NCI-H128 (cell line): ENCODE measurements around the gene MGP.

Experiments used
- DNase-seq: peaks from one replicate; lab custom pipeline; 2025; ENCODE audit not compliant: unreplicated experiment; lab: John Stamatoyannopoulos, UW

MGP gene

DNA sequence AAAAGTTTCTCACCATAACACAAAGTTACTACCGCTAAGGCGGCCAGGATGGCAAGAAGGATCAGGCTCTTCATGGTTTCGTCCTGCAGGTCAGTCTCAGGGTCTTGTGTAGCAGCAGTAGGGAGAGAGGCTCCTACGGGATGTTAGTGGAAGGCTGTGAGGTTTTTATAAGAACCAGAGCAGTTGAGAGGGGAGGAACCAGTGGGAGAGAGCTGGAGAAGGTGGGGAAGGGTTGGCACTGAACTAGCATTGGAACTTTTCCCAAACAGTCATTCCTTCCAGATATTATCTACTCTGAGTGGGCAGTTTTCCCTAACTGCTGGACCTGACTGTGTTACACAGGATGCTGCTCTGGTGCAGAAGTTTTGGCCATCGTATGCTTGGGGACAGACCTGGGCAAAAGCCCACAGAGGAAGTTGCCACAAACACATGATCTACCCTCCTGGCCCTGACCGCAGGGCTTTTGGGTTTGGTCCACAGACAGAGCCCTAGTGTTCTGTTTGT lies at the start of gene MGP:
TSS of gene MGP (minus strand) at position 137 of the 504 bp plus-strand sequence. CDS start at position 74, 63 bp downstream.
- DNase-seq = no peak

DNA sequence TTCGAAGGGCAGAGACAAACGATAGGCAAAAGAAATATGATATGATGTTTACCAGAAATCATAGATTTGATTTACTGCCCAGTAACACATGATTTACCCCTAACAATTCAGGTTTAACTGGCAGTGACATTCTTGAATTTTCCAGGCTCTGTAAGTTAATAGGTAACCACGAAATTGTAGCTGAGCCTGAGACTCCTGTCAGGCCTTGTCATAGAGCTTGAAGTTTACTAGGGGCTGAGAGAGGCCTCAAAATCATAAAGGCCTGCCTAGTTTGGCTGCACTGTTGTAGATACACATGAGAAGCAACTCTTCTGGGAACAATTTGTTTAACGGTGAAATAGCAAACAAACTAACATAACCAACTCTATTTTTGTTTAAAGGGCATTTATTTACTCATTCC lies 49.4 kb upstream of the MGP start:
- no peak for DNase-seq

DNA sequence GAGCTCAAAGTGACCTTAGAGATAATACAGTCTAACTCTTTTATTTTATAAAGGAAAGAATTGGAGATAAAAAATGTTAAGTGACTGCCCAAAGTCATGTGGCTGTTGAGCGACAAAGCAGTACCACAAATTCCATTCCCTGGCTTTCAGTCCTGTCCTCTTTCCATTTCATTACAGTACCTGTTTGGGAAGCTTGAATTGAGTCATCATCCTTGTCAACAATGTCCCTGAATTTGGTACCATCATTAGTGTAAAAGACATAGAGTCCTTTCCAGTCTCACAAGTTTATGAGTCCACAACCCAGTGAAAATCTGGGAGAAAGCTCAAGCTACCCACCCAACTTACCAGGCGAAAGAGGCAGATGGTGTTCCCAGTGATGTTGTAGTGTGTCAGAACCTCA lies 48.9 kb upstream of the MGP start:
- DNase-seq = no peak

DNA sequence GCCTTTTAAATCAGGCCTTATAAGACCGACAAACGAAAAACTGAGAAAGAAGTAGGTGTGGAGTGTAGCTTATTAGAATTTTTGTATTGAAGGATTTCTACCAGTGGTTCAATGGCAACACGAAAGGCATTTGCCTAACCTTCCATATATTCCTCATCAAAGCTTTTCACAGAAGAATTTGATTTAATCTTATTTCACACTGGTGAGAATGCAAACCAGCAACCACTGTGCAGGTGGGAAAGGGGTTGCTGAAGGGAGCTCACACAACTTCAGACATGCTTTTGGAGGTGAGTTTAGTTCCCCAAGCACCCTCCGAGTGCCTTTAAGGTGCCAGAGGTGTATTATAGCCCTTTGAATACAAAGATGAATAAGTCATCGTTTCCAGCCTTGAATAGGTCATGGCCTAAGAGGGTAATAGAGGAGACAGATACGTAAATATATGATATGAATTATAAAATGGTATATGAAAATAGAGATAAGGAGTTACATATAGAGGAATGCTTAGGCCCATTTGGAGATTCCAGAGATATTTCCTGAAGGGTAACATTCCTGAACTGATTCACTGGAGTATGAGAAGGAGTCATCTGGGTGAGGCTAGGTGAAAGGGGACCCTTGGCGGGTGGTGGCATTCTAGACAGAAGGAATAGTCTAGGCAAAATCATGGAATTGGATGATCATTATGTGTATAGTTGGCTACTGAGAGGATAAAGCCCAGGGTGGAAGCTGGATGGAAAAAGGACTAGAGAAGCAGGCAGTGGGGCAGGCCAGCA lies 46.3 kb upstream of the MGP start:
- no peak for DNase-seq

DNA sequence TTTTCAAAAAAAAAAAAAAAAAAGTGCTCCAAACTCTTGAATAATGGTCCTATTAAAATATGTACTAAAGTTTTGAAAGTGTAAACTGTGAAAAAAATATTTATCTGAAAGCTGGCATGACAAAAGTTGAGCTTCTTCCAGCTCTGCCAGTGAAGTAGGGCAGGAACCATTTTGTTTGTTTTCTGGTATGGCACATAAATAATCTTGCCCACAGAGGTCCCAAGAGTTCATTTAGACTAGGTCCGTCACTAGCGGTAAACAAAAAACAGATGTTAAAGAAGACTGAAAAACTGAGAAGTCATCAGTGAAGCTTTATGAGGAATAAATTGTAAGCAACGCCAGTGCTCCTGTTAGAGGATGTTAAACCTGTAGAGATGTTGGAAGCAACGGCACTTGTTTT lies 45.7 kb upstream of the MGP start:
- DNase-seq = no peak

DNA sequence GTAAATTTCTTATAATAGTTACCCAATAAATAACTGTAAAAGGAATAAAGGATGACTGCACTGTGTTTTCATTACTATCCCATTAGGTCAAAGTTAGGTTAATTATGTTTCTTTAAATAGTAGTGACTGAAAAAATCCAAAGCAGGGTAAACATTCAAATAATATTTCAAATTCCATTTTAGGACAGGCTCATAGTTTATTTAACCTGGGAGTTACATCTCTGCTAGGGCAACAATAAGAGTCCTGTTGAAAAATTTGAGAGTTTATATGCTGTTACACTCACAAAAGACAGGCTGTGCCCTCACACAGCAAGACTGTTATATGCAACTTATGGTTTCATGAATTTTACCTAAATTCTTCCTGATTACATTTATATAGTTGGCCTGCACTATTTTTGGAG lies 44.6 kb upstream of the MGP start:
- no peak for DNase-seq

DNA sequence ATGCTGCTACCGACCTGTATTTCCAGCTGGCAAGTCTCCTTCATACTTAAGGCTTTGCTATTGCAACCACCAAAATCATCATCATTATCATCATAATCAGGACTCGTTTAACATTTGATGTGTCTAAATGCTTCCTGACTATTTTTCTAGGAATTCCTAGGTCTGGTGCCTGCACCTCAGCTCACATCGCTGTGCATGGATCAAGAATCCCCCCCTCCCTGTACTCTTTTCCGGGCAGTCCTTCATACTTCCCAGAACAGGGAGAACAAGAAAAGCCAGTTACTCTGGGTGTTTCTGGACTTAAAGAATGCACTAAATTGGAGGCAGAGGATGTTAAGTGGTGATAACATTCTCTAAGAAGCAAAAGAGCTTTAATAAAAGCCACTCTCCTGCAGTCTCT lies 43.3 kb upstream of the MGP start:
- DNase-seq = no peak

DNA sequence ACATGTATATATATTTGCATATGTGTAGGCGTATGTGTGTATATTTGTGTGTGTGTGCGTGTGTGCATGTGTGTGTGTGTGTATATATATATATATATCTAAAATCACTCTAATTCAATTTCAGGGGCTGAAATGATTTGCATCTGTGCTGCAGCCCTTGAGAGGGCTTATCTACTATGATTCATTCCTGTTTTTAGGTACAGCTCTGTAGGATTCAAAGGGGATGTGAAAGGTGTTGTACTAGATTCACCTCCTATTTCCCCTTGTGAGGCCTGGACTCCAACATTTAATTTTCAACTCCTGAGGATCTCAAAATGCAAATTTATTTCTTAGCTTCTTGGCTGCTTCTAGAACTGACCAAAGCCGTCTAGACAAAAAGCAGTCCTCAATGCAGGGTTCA lies 41.6 kb upstream of the MGP start:
- DNase-seq = no peak

DNA sequence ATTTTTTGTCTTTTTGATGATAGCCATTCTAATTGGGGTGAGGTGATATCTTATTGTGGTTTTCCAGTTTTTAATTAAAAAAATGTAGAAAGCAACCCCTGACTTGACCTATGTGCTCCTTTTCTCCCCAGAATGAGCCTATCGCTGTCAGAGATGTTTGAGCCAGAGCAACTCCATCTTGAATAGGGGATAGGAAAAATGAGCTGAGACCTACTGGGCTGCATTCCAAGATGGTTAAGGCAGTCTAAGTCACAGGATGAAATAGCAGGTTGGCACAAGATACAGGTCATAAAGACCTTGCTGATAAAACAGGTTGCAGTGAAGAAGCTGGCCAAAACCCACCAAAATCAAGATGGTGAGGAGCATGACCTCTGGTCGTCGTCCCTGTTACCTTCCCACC lies 38.9 kb upstream of the MGP start:
- no peak for DNase-seq

DNA sequence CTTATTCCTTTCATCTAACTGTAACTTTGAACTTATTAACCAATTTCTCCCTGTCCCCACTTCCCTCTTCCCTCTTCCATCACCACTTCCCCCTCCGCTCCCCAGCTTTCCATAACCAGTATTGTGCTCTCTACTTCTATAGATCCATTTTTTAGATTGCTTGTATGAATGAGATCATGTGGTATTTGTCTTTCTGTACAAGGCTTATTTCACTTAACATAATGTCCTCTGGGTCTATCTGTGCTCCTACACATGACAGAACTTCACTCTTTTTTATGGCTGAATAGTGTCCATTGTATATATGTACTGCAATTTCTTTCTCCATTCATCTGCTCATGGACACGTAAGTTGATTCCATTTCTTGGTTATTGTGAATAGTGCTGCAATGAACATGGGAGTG lies 38.3 kb upstream of the MGP start:
- DNase-seq = no peak

DNA sequence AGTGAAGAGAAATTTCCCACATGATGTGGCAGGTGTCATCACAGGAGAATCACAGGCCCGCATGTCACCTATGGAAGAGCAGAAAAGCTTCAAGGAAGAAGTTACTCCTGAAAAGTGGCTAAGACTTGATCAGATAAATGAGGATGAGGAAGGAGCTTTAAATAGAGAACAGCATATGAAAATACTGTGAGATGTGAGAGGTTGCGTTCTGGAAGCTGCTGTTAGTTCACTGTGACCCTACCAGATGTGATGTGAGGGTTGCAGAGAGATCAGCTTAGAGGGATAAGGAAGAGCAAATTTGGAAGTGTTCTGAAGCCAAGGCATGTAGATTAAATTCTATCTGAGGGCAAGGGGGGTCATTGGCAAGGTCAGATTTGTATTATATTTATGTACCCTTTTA lies 35.6 kb upstream of the MGP start:
- no peak for DNase-seq

DNA sequence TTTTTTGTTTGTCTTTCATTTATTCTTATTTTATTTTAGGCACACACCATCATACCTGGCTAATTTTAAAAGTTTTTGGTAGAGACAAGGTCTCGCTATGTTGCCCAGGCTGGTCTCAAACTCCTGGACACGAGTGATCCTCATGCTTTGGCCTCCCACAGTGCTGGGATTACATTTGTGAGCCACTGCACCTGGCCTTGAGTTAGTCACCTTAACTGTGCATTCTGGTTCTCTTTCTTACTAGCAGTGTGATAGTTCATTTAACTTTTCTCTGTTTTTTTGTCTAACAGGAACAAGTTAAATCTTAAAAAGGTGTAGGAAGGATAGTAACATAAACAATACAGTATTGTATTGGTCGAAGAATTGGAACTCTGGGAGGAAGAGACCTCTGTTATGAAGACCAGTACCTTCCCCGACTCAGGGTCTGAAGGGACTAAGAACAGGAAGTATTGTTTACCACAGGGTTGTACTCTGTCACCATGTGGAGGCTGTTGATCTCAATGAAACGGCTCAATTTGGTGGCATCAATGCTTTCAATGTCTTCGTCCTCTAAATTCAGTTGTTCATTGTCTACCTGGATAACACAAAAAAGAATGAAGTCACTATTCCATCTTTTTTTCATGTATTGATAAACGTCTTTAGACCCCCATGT lies 34.9 kb upstream of the MGP start:
- no peak for DNase-seq

DNA sequence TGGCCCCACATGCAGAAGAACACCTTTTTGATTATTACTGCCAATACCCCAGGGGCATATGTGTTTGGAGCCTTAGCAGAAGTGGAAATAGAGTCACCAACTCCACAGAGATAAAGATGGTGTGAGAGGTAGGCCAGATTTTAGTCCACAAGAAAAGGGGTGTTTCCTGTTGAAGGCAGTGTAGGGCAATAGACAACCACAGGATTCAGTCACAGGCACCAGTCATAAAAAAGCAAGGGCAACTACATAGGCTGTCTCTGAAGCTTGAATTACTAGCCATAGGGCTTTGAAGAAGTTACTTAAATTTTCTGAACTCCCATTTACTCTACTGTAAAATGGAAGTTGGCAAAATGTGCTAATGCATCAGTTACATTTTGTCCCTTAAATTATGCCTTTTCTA lies 33.8 kb upstream of the MGP start:
- DNase-seq = no peak

DNA sequence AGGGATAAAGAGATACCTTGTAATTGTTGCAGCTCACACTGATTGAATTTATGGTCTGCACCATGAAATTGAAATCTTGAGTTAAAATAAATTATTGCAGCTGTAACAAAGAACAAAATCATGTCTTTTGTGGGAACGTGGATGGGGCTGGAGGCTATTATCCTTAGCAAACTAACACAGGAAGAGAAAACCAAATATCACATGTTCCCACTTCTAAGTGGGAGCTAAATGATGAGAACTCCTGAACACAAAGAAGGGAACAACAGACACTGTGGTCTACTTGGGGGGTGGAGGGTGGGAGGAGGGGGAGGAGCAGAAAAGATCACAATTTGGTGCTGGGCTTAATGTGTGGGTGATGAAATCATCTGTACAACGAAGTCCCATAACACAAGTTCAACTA lies 30.1 kb upstream of the MGP start:
- DNase-seq = no peak

DNA sequence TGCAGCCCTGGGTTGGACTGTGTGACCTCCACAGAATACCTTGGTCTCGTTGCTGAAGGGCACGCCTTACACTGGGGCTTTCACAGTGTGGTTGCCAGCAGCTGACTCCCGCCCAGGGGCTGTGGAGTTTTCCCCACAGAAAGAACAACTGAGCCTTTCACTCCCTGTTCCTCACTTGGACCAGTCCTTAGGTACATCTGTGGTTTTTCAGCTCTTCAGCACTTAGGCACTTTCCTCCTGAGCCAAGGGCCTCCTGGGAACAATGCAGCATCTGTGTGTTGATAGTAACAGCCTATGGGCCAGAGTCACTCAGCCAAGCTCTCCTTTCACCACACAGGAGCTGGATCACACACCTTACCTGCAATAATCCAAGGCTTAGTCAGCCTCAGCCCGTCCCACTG lies 27.7 kb upstream of the MGP start:
- peak; percentile 27 for DNase-seq

DNA sequence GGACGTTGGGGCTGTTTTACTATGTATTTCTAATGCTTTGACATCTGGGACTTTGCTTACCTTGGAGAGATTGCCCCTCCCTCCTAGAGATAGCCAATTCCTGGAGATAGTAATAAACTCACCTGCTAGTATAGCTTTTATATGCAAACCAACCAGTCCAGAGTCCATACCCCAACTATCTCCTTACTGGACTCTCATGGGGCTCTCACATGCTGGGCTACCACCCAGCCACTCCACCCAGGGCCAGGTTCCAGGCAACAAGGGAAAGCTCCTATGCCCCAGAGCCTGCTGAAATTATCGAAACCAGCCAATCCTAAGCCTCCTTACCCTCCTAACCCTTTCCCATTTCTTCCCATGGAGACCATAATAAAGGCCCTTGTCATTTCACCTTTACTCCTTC lies 25.5 kb upstream of the MGP start:
- no peak for DNase-seq

DNA sequence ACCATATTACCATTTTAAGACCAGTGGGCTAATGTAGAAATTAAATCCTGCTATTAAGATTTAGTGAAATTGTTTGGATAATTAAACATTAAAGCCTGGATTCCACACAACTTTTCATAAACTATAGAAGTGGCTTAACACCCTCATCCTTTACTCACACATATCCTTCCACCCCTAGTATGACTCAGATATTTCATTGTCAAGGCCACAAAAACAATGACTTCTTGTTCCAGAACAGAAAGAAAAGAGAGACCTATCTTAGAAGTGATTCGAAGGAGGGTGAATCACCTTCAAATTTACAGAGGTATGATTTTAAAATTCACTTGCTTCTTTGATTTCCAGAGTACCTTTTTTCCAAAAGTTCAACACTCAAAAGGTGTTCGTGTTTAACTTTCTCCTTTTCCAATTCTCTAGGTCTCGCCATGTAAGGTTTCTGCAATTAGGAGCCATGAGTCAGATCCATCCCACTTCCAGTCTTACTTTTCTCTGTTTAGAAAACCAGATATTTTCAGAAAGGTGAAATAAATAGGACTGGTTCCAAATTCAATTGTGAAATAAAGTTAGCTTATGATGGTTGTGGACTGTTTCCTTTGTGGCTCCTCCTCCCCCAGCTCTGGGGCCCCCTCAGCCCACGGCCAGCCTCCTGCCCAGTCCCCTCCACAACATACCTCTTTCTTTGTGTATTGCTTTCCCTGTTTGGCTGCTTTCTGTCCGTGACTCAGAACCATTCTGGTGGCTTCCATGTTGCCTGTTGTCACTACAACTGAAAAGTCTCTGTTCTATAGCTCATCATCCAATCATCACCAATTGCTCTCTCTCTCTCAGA lies 24.6 kb upstream of the MGP start:
- DNase-seq = no peak

DNA sequence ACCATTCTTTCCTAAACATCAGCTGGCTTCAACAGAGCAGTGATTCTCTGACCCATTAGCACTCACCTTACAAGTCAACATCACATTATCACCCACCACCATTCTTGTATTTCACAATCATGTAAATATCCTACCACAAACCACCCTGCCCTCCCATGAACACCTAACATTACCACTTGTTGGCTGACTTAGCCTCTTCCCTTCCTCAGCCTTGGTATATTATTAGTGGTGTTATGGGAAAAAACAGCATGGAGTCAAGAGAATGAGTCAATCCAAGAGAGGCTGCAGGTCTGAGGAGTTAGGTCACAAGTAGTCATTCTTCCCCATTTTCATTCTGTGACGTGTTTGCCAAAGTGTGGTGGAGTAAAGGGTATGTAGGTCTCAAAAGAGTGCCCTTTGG lies 22.3 kb upstream of the MGP start:
- DNase-seq = no peak

DNA sequence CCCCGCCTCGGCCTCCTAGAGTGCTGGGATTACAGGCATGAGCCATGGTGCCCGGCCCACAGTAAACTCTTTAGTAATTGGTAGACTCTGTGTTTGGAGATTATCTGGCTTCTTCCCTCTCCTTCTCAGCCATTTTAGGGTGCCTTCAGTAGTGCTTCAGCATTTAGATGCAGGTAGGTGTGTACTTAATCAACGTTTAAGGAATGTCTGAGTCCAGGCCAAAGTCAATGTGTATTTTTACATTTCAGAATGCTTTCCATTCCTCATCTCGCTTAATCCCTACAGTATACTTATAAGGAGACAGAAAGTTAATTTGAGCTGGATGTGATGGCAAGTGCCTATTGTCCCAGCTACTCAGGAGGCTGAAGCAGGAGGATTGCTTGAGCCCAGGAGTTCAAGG lies 20.5 kb upstream of the MGP start:
- DNase-seq = no peak

DNA sequence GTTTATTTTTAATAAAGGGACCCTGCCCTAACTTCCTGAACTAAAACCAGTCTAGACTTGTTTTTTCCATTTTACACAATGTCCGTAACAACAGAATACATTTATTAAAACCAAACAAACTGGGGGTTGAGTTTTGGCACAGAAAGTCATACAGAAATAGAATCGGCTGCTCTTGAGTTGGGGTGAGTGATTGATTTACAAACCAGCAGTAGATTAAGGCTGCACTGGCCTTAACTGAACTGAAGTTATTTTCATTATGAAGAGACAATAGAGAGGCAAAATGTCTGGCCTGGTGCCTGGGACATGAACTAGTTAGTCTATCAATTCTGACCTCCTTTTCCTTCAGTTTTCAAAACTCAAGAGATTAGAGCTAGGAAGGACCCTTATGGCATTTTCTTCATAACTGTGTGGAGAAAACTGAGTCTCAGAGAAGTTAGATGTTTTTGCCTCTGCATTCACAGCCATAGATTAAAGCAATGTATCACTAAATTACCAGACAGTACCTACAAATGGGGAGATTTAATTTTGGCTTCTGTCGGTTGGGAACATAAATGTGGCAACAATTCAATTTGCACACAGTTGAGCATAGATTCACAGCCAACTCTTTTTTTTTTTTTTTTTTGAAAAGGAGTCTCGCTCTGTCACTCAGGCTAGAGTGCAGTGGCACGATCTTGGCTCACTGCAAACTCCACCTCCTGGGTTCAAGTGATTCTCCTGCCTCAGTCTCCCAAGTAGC lies 19.8 kb upstream of the MGP start:
- DNase-seq = no peak

DNA sequence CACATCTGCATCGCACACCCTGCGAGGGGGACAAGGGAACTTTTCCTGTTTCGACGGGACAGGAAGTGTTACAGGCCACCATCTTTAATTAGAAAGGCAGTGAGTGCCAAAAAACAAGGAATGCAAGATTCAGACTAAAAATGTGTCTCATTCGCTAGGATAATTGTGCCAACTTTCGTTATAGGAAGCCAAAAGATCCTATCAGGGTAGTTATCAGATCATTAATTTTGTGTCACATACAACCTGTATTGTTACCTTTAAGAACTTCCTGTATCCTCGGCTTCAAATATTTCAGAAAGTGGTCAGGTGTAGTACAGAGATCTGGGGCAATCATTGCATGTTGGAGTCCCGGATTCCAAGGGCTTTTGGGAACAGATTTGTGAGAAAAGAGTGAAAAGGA lies 19.2 kb upstream of the MGP start:
- no peak for DNase-seq
